SU-DHL-6 (cell line): ENCODE data around the gene WSCD1.

Experiments used
- H2AFZ ChIP-seq: fragments of 200-600 bp; sonication (generic); 2 replicates; pipeline ENCODE4 v1.6.1; 2014; ENCODE audit warnings: low read depth, mild to moderate bottlenecking, moderate library complexity, mixed read lengths, antibody characterized with exemption, low read length; ENCODE audit not compliant: severe bottlenecking
- H3F3A ChIP-seq: fragments of 200-600 bp; shearing (Covaris generic); 2 replicates; pipeline ENCODE4 v1.6.0; 2016; ENCODE audit warnings: antibody characterized with exemption, mild to moderate bottlenecking; ENCODE audit not compliant: insufficient read depth
- H3K27ac ChIP-seq: fragments of 200-600 bp; sonication (generic); 2 replicates; pipeline ENCODE4 v1.5.1; 2016; ENCODE audit warnings: low read depth, mild to moderate bottlenecking, low read length, moderate library complexity, mixed read lengths
- H3K27me3 ChIP-seq: fragments of 200-600 bp; sonication (generic), shearing (Covaris generic); 2 replicates; pipeline ENCODE4 v1.6.0; 2014; ENCODE audit warnings: mild to moderate bottlenecking, low read length
- H3K36me3 ChIP-seq: fragments of 200-600 bp; sonication (generic); 2 replicates; pipeline ENCODE4 v1.6.1; 2014; ENCODE audit warnings: mild to moderate bottlenecking, low read length, mixed read lengths
- H3K4me2 ChIP-seq: fragments of 300-600, 200-600 bp; shearing (Covaris generic), sonication (generic); 2 replicates; pipeline ENCODE4 v1.6.0; 2014; ENCODE audit warnings: low read length, low read depth, mild to moderate bottlenecking; ENCODE audit not compliant: poor library complexity, severe bottlenecking
- H3K4me3 ChIP-seq: fragments of 200-600 bp; sonication (generic); 2 replicates; pipeline ENCODE4 v1.5.1; 2014; ENCODE audit warnings: antibody characterized with exemption, low read length, mild to moderate bottlenecking, mixed read lengths; ENCODE audit not compliant: insufficient read depth, poor library complexity, severe bottlenecking
- H3K79me2 ChIP-seq: fragments of 200-600 bp; sonication (generic); 2 replicates; pipeline ENCODE4 v1.6.1; 2014; ENCODE audit warnings: mild to moderate bottlenecking, low read length, moderate library complexity; ENCODE audit not compliant: insufficient read depth
- H3K9ac ChIP-seq: fragments of 200-600 bp; sonication (generic); 2 replicates; pipeline ENCODE4 v1.7.0; 2014; ENCODE audit warnings: mild to moderate bottlenecking, low read length
- H3K9me2 ChIP-seq: fragments of 200-600 bp; sonication (generic); replicated peaks from 2 replicates; pipeline ENCODE4 v1.6.1; 2014; ENCODE audit warnings: low read length; ENCODE audit not compliant: insufficient read depth
- H3K9me3 ChIP-seq: fragments of 200-600 bp; sonication (generic); 2 replicates; pipeline ENCODE4 v1.6.1; 2014; ENCODE audit warnings: low read length, mixed read lengths; ENCODE audit not compliant: insufficient read depth
- H4K20me1 ChIP-seq: fragments of 200-600 bp; sonication (generic); 2 replicates; pipeline ENCODE4 v1.6.1; 2014; ENCODE audit warnings: low read depth, mild to moderate bottlenecking, antibody characterized with exemption, low read length, moderate library complexity, mixed read lengths
- CTCF ChIP-seq: fragments of 200-600 bp; sonication (generic); IDR thresholded peaks from one replicate; pipeline ENCODE4 v1.5.1; 2017; ENCODE audit warnings: antibody characterized with exemption, mild to moderate bottlenecking, low read length, moderate library complexity; ENCODE audit not compliant: insufficient read depth, poor library complexity, severe bottlenecking
- EZH2phosphoT487 ChIP-seq: fragments of 200-600 bp; sonication (generic), shearing (Covaris generic); conservative IDR thresholded peaks from 2 replicates; pipeline ENCODE4 v1.6.1; 2018; ENCODE audit warnings: mild to moderate bottlenecking, antibody characterized with exemption, low read length, moderate library complexity, mixed read lengths

WSCD1 gene

GRCh38 chr17:6035801-6036394, 34.3 kb upstream of the WSCD1 start:
- no peak overlapping the region for H3K27ac ChIP-seq
- no peaks in the 10 kb centered on the region for H4K20me1 ChIP-seq
- no peaks in the 10 kb centered on the region for H3K36me3 ChIP-seq
- no peaks in the 10 kb centered on the region for H3K79me2 ChIP-seq
- H3F3A ChIP-seq, result no peaks in the 10 kb centered on the region
- H3K4me2 ChIP-seq, result no peak overlapping the region
- H3K9me3 ChIP-seq, result no peaks in the 10 kb centered on the region
- TF ChIP-seq EZH2phosphoT487 (no peak), CTCF (no peak)
- no peaks in the 10 kb centered on the region for H3K9me2 ChIP-seq
- no peaks in the 10 kb centered on the region for H3K27me3 ChIP-seq
- no peak overlapping the region for H3K9ac ChIP-seq
- H3K4me3 ChIP-seq, result no peak overlapping the region
- no peak overlapping the region for H2AFZ ChIP-seq

- Histone ChIP-seq H3K9me2 (no peaks in the 10 kb centered on the region), H3K27me3 (no peaks in the 10 kb centered on the region)
- TF ChIP-seq CTCF, result no peak
- TF ChIP-seq EZH2phosphoT487, result no peak
These were observed 29.7 kb upstream of the WSCD1 start for GRCh38 chr17:6040504-6040903.

GRCh38 chr17:6041246-6041645, 28.9 kb upstream of the WSCD1 start:
- Histone ChIP-seq H3K9ac (no peak overlapping the region), H2AFZ (no peak overlapping the region), H3K9me2 (no peaks in the 10 kb centered on the region), H3K4me3 (no peak overlapping the region), H3K27ac (no peak overlapping the region), H4K20me1 (no peaks in the 10 kb centered on the region), H3F3A (no peaks in the 10 kb centered on the region), H3K9me3 (no peaks in the 10 kb centered on the region), H3K4me2 (no peak overlapping the region), H3K36me3 (no peaks in the 10 kb centered on the region), H3K27me3 (no peaks in the 10 kb centered on the region), H3K79me2 (no peaks in the 10 kb centered on the region)
- TF ChIP-seq EZH2phosphoT487, result no peak
- no peak for TF ChIP-seq CTCF

More at GRCh38 chr17:6040504-6040903, 29.7 kb upstream of the WSCD1 start:
- H4K20me1 ChIP-seq, result no peaks in the 10 kb centered on the region
- H3K9ac ChIP-seq, result no peak overlapping the region
- H3K27ac ChIP-seq, result no peak overlapping the region
- no peak overlapping the region for H2AFZ ChIP-seq
- no peaks in the 10 kb centered on the region for H3K36me3 ChIP-seq
- no peaks in the 10 kb centered on the region for H3K9me3 ChIP-seq
- no peaks in the 10 kb centered on the region for H3K79me2 ChIP-seq
- H3K4me3 ChIP-seq, result no peak overlapping the region
- no peak overlapping the region for H3K4me2 ChIP-seq
- H3F3A ChIP-seq, result no peaks in the 10 kb centered on the region
